ENCODE measurements around the gene TROAP. TPM values are rescaled to one million over a fixed set of nuclear protein-coding genes. Genes with fewer than 3 reads are reported as not detected.

TROAP gene
- total and polyA plus RNA-seq, 9 of the 15 experiments (the other 6 are each of a cell fraction or from before 2014, with no cell fraction given) = 46.4 to 171 (median 59.8) TPM

GRCh38 chr12:49342066-49342913, 19.2 kb downstream of the TROAP start (continued):
- TF ChIP-seq E4F1 (CRISPR knock-in tag; IDR thresholded peaks at IDR 0.05; ENCODE audit: borderline replicate concordance) (no peak), CTCFL (IDR thresholded peaks at IDR 0.05; ENCODE audit: borderline replicate concordance, insufficient read depth, low read depth, low read length, poor library complexity, severe bottlenecking) (peak; percentile 83), ZNF707 (CRISPR knock-in tag; conservative IDR thresholded peaks at IDR 0.05) (no peak), ZNF695 (CRISPR knock-in tag; IDR thresholded peaks at IDR 0.05) (no peak), GTF2B (IDR thresholded peaks at IDR 0.05; ENCODE audit: extremely low read depth, insufficient read length) (no peak), TFAP4 (CRISPR knock-in tag; IDR thresholded peaks at IDR 0.05; ENCODE audit: borderline replicate concordance) (peak; percentile 76; the same call in 1 of the 2 replicates), ZNF212 (CRISPR knock-in tag; IDR thresholded peaks at IDR 0.05) (no peak), POLR2AphosphoS2 (IDR thresholded peaks at IDR 0.05; ENCODE audit: low read length) (no peak), ZNF609 (CRISPR knock-in tag; IDR thresholded peaks at IDR 0.05; ENCODE audit: borderline replicate concordance) (no peak), SLC30A9 (CRISPR knock-in tag; IDR thresholded peaks at IDR 0.05) (no peak), POLR2B (IDR thresholded peaks at IDR 0.05; ENCODE audit: low read depth, partially characterized antibody) (no peak), ZKSCAN3 (CRISPR knock-in tag; IDR thresholded peaks at IDR 0.05) (no peak), SMARCA5 (IDR thresholded peaks at IDR 0.05) (no peak; the same call in 1 of the 2 replicates), PHF8 (IDR thresholded peaks at IDR 0.05; ENCODE audit: borderline replicate concordance, low read length) (no peak; the same call in 1 of the 2 replicates), HEY1 (CRISPR knock-in tag; IDR thresholded peaks at IDR 0.05; ENCODE audit: borderline replicate concordance) (no peak)

All from K562 (cell line).